Measurements from ENCODE around the gene NCKAP5. TPM values are rescaled to one million over a fixed set of nuclear protein-coding genes. Genes with fewer than 3 reads are reported as not detected.

NCKAP5 gene
- total RNA-seq, 6 donors from 2014 or later: 22.1 to 51.1 (median 41.4) TPM

DNA sequence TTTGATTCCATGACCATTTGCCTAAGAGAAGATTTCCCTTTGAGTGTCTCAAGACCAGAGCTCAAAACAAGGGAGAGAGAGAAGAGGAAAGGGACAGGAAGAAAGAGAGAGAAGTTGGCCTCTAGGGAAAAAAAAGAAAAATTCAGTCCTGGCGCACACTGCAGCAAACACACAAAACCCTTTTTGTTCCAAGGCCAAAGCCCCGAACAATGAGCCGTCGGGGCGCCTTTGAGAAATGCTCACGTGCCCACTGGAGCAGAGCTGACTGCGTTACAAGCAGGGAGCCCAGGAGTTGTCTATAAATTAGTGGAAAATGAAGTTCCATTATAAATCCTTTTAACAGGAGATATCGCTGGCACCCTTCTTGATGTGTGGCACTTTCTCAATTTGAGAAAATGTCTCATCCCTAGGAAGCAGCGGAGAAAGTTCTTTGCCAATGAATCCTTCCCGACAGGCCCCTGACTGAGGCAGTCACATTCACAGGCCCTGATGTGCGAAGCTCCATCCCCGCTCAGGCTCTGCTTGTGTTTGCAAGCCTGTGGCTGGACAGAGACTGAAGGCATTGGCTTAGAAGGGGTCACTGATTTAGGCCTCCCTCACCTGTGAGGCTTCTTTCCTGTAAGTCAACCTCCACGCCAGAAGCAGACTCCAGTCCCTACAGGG lies 32.1 kb upstream of the NCKAP5 start:
- ATAC-seq (ENCODE audit: low FRiP score in 2 of 2) (no peak), DNase-seq (no peak)
- Histone ChIP-seq H3K27ac (no peak overlapping the region), H3K36me3 (no peaks in the 10 kb centered on the region), H3K27me3 (no peaks in the 10 kb centered on the region), H3K4me1 (peaks cover 0 to 3% (median 0%) of the 10 kb centered on the region in 4 donors), H3K4me3 (no peak overlapping the region), H3K9me3 (no peaks in the 10 kb centered on the region)
- no peak for TF ChIP-seq POLR2AphosphoS5 (IDR thresholded peaks at IDR 0.05)
- TF ChIP-seq, protein P1, sequence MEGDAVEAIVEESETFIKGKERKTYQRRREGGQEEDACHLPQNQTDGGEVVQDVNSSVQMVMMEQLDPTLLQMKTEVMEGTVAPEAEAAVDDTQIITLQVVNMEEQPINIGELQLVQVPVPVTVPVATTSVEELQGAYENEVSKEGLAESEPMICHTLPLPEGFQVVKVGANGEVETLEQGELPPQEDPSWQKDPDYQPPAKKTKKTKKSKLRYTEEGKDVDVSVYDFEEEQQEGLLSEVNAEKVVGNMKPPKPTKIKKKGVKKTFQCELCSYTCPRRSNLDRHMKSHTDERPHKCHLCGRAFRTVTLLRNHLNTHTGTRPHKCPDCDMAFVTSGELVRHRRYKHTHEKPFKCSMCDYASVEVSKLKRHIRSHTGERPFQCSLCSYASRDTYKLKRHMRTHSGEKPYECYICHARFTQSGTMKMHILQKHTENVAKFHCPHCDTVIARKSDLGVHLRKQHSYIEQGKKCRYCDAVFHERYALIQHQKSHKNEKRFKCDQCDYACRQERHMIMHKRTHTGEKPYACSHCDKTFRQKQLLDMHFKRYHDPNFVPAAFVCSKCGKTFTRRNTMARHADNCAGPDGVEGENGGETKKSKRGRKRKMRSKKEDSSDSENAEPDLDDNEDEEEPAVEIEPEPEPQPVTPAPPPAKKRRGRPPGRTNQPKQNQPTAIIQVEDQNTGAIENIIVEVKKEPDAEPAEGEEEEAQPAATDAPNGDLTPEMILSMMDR (IDR thresholded peaks at IDR 0.05): no peak
- no peak for TF ChIP-seq EP300 (IDR thresholded peaks at IDR 0.05)
- no peak for TF ChIP-seq POLR2A (IDR thresholded peaks at IDR 0.05)
- 88 to 93% methylated on average over 12 to 13 of the region's 13 CpGs for WGBS, 2 donors

DNA sequence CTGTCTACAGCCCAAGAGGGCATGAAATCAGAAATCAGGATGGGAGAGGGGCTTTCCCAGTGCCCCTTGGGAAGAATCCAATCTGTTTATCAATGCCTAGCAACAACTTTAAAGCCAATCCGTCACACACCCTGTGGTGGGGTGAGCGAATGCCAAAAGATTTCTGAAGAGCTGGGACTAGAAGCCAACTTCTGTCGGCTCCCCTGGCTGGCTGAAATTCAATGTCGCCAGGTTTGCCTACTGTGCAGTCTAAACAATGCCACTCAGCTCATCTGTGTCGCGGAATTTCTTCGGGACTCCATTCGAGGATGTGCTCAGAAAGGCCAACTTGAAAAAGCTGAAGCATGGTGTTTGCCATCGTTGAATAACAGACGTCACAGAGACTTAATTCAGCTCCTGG lies 31.5 kb upstream of the NCKAP5 start:
- Histone ChIP-seq H3K27ac (no peak overlapping the region), H3K9me3 (no peaks in the 10 kb centered on the region), H3K36me3 (no peaks in the 10 kb centered on the region), H3K4me1 (peaks cover 0 to 3% (median 0%) of the 10 kb centered on the region in 4 donors), H3K27me3 (no peaks in the 10 kb centered on the region), H3K4me3 (no peak overlapping the region)
- ATAC-seq (ENCODE audit: low FRiP score in 2 of 2) (no peak), DNase-seq (no peak)
- TF ChIP-seq, protein P1 (IDR thresholded peaks at IDR 0.05): no peak
- no peak for TF ChIP-seq EP300 (IDR thresholded peaks at IDR 0.05)
- no peak for TF ChIP-seq POLR2AphosphoS5 (IDR thresholded peaks at IDR 0.05)
- TF ChIP-seq POLR2A (IDR thresholded peaks at IDR 0.05): no peak
- 88 to 93% methylated on average over 9 to 10 of the region's 10 CpGs for WGBS, 2 donors

DNA sequence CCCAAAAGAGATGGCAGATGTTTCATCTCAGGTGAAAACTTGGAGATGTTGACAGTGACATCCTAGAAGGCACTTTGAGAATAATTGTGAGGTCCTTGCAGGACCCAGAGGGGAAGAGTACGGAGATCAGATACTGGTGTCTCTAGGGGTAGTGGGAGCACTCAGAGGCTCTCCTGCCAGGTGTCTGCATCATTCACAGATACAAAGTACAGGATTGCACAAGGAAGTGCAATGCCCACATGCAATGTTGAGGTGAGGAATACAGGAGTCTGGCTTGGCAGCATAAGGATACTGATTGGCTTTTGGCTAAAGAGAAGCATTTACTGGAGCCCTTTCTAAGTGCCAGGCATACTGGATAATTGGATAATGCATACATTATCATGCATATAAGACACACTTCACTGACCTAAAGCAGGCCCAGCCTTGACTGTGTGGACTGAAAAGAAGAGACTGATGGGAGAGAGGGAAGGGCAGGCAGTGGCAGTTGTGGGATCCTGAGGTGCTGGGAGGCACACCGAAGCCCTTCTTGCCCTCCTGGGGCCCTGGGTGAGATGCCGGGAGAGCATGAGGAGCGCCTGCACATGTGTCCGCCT lies 31.0 kb upstream of the NCKAP5 start:
- no peaks in the 10 kb centered on the region for H3K27me3 ChIP-seq
- DNase-seq (peak in 1 of 2 donors; percentile 11), ATAC-seq (ENCODE audit: low FRiP score in 2 of 2) (no peak)
- H3K9me3 ChIP-seq: no peaks in the 10 kb centered on the region
- WGBS, 2 donors: 90 to 91% methylated on average over 5 of the region's 5 CpGs
- peaks cover 0 to 3% (median 0%) of the 10 kb centered on the region in 4 donors for H3K4me1 ChIP-seq
- no peak overlapping the region for H3K4me3 ChIP-seq
- no peak overlapping the region for H3K27ac ChIP-seq
- H3K36me3 ChIP-seq: no peaks in the 10 kb centered on the region
- TF ChIP-seq POLR2A (IDR thresholded peaks at IDR 0.05) (no peak), EP300 (IDR thresholded peaks at IDR 0.05) (no peak), POLR2AphosphoS5 (IDR thresholded peaks at IDR 0.05) (no peak)
- TF ChIP-seq, protein P1 (IDR thresholded peaks at IDR 0.05): no peak

DNA sequence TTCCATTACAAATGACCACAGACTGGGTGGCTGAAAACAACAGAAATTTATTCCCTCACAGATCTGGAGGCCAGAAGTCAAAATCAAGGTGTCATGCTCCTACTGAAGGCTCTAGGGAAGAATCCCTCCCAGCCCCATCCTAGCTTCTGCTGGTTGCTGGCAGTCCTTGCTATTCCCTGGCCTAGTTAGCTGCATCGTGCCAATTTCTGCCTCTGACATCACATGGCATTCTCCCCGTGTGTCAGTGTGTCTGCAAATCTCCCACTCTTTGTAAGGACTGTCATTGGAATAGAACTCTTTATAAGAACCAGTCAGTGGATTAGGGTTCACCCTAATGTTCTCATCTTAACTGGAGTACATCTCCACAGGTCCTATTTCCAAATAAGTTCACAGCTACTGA lies 30.5 kb upstream of the NCKAP5 start:
- DNase-seq (no peak), ATAC-seq (ENCODE audit: low FRiP score in 2 of 2) (no peak)
- H3K9me3 ChIP-seq: no peaks in the 10 kb centered on the region
- no peaks in the 10 kb centered on the region for H3K27me3 ChIP-seq
- no peak overlapping the region for H3K27ac ChIP-seq
- TF ChIP-seq, protein P1 (IDR thresholded peaks at IDR 0.05): no peak
- no peak for TF ChIP-seq POLR2A (IDR thresholded peaks at IDR 0.05)
- TF ChIP-seq POLR2AphosphoS5 (IDR thresholded peaks at IDR 0.05): no peak
- TF ChIP-seq EP300 (IDR thresholded peaks at IDR 0.05): no peak
- H3K4me1 ChIP-seq: peaks cover 0 to 3% (median 0%) of the 10 kb centered on the region in 4 donors
- no peaks in the 10 kb centered on the region for H3K36me3 ChIP-seq
- 76 to 83% methylated on average over 2 of the region's 2 CpGs for WGBS, 2 donors
- H3K4me3 ChIP-seq: no peak overlapping the region

Measured in upper lobe of left lung (tissue), 6 donors.